ENCODE results near the gene ETV4. TPM values are rescaled to one million over a fixed set of nuclear protein-coding genes. Genes with fewer than 3 reads are reported as not detected.

The ETV4 gene
- total RNA-seq, 1 donor from 2014 or later: 0.37 TPM

DNA sequence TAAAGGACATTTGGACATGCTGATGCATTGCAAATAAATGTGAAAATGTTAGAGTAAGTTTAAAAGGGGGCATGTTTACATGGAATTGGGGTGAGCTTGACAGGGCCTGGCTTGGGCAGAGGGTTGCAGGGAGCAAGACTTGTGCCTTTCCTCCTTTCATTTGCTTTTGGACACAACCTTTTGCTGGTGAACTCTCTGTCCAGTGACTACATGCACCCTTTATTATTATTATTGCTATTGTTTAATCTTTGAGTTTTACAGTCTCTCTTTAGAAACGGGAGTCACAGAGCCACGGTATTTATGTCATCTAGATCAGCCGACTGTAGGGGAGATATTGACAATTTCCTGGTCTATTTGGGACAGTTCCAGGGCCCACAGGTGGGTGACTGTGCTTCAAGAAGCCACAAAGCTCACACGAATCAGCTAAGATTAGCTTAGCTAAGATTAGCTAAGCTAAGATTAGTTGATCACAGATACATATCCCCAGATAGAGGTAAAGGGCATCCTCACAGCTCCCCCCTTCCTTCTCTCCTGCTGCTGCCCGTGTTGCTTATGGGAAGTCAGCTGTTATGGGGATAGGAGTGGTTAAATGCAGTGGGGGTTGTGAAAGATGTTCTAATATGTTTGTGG is 28.9 kb upstream of the ETV4 start:
- no peak for ATAC-seq
- intact Hi-C loops (cut with micrococcal nuclease): loop anchor here (10.0 kb wide), 1 partner anchor 50 kb away; no protein-coding TSS in a partner anchor
- DNase-seq: no peak

DNA sequence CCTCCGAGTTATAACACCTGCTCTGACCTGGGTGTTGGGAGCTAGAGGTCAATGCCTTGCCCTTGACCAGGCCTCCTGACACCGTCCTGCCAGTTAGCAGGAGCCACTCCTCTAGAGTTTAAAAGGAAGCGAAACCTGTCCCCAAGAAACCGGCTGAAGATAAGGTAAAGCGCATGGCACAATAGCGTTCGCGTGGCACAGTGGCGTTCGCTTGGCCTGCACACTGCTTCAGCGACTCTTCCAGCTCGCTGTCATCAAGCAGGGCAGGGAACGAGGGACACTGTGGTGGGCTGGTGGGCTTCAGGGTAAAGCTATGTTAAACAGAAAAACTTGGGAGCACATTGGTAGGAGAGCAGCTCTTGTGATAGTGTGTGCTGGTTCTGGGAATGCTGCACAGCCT is 28.2 kb upstream of the ETV4 start:
- ATAC-seq (no peak), DNase-seq (no peak)

DNA sequence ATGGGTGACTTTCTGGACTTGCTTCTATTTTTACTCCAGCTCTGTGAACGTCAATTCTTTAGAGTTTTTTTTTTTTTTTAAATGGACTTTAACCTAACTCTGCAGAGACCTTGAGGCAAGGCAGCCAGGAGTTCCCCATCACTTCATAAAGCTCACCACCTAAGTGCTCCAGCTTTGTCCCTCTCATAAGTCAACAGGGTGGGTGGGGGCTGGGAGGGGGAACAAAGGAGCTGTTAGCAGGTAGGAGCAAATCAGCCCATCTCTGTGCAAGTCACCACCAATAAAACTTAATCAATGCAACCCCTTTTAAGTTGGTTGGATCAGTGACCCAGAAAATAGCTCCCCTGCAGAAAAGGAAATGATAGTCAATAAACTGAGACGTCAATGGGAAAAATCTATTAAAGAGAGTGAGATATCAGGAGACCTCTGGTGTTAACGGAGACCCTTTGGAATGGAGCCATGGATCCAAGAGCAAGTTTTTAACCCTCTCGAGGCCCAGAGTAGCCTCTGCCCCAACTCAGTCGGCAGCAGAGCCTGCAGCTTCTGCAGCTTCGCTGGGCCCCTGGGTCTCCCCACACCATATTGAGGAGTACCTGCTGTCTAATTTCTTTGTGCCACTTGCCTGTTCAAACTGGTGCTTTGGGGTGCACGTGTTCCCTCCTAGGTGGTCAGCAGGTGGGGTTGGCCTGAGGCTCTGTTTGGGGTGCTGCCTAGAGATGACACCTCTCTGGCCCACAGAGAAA is 27.6 kb upstream of the ETV4 start:
- DNase-seq: no peak
- intact Hi-C loops (cut with micrococcal nuclease): loop anchor here (10.0 kb wide), 1 partner anchor 49 kb away; no protein-coding TSS in a partner anchor
- no peak for ATAC-seq

More for the DNA sequence above, 28.2 kb upstream of the ETV4 start:
- intact Hi-C loops (cut with micrococcal nuclease): loop anchor here (10.0 kb wide), 1 partner anchor 50 kb away; no protein-coding TSS in a partner anchor

DNA sequence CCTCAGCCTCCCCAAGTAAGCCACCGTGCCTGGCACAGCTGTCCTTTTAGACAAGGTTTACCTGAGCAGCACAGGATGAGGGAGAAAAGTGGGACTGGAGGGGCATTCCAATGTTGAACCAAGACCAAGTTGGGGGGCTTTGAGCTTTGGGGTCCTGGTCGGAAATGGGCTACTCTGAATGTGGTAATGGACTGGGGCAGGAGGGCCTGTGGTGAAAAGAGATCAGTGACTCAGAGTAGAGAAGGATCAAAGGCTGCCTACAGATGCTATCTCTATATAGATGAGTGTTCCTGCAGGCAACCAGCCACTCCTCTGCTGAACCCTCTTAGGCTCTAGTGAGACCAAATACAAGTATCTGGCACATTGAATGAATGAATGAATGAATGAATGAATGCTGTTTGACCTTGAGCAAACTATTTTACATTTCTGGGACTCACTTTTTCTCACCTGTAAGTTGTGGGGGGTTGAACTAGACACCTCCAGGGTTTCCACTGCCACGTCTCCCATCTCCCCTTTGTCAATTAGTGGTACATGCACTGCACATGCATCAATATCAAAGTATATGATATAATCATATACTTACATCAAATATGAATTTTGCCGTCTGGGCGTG is 26.3 kb upstream of the ETV4 start:
- no peak for ATAC-seq
- intact Hi-C loops (cut with micrococcal nuclease): loop anchor here (10.0 kb wide), 1 partner anchor 48 kb away; no protein-coding TSS in a partner anchor
- DNase-seq: no peak

DNA sequence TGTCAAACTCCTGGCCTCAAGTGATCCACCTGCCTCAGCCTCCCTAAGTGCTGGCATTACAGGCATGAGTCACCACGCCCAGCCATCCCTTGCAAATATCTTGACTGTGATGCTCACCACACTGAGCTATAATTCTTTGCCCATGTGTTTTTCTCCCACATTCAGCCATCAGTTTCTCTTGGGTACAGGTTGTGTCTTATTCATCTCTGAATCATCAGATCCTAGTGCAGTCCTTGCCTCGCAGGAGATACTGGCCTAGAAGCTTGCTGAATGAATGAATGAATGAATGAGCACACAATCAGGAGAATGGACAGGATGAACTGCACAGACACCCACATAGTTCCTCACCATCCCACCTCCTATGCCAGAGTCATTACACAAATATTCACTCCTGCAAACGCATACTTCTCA is 24.4 kb upstream of the ETV4 start:
- DNase-seq (no peak), ATAC-seq (no peak)
- intact Hi-C loops (cut with micrococcal nuclease): loop anchor here (10.0 kb wide), 1 partner anchor 46 kb away; no protein-coding TSS in a partner anchor

DNA sequence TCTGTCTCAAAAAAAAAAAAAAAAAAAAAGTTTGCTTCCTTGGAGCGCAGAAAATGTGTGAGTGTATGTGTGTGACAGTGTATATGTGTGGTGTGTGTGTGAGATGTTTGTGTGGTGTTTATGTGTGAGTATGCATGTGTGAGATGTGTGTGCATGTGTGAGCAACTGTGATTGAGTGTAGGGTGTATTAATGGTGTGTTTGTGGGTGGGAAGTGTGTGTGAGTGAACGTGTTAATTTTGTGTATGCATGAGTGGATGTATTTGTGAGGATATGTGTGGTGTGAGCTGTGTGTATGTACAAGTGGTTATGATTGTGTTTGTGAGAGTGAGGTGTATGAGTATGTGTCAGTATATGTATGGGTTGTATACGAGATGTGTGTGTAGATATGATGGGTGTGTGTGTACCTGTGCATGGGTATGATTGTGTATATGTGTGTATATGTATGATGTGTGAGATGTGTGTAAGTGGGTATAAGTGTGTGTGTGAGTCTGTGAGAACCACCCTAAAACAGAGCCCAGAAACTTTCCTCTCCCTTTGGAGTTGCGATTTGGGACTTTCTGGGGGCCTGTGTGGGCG is 22.5 kb upstream of the ETV4 start:
- intact Hi-C loops (cut with micrococcal nuclease): no loop called here
- no peak for DNase-seq
- ATAC-seq: no peak

DNA sequence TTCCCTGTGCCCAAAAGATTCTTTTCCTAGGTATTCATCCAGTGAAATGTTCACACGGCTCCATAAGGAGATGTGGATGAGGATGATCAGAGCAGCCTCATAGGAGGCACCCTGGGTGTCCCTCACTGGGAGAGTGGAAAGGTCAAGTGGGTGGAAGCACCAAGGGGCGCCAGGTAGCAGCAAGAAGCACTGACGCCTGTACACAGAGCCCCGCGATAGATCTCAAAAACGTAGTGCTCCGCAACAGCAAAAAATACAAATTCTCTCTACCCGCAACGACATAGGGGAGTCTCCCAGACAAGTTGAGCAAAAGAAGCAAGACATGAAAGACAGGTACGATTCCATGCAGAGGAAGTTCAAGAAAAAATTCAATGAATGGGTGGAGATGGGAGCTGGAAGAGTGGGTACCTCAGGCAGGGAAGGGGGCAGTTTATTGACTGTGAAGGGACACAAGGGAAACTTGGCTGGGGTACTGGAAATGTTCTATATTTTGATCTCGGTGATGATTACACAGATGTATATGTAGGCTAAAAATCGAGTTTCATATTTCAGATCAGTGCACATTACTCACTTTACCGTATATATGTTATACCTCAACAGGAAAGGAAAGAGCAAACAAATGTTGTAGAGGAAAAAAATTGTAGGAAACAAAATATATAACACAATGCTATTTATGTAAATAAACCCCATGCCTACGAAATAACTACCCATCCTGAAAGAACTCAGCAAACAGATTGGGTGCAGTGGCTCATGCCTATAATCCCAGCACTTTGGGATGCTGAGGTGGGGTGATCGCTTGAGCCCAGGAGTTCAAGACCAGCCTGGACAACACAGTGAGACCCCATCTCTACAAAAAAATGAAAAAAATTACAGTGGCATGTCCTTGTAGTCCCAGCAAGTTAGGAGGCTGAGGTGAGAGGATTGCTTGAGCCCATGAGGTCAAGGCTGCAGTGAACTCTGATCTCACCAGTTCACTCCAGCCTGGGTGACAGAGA is 17.8 kb upstream of the ETV4 start:
- intact Hi-C loops (cut with micrococcal nuclease): no loop called here
- ATAC-seq (no peak), DNase-seq (no peak)

DNA sequence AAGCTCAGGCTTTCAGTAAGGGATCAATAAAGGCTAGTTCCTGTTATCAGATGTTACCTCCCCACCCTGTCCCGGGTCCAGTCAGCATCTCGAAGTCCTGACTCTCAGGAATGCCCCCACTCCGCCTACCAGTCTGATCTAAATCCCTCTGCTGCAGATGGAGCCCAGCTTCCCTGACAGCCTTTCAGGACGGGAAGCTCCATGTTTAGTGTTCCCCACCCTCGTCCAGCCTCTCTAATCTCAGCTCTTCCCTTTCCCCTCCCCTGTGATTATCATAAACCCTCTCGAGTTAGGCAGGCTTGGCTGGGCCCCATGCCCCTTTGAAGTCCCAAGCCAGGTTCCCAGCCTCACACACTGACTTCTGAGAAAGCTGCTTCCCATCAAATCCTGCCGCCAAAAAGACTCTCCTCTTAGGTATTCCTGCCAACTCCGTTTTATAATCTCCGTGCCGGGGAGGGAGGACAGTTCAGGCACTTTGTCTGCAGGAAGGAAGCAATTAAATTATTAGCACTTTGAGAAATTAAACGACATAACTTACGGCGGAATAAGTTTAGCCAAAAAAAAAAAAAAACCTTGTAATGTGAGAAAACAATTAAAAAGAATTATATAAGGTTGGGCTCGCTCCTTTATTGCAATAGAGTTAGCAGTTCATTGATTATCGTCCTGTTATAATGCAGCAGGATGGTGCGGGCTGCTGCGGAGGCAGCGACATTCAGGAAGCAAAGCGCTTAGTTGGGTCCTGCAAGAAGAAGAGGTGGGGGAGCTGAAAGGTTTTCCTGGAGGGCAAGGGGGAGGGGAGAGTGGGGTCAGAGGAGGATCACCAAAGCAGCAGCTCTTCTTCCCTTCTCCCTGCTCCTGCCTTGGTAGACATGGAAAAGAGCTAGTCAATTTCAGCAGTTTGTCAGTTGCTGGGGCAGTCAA is 16.8 kb upstream of the ETV4 start:
- intact Hi-C loops (cut with micrococcal nuclease): no loop called here
- ATAC-seq (no peak), DNase-seq (no peak)

DNA sequence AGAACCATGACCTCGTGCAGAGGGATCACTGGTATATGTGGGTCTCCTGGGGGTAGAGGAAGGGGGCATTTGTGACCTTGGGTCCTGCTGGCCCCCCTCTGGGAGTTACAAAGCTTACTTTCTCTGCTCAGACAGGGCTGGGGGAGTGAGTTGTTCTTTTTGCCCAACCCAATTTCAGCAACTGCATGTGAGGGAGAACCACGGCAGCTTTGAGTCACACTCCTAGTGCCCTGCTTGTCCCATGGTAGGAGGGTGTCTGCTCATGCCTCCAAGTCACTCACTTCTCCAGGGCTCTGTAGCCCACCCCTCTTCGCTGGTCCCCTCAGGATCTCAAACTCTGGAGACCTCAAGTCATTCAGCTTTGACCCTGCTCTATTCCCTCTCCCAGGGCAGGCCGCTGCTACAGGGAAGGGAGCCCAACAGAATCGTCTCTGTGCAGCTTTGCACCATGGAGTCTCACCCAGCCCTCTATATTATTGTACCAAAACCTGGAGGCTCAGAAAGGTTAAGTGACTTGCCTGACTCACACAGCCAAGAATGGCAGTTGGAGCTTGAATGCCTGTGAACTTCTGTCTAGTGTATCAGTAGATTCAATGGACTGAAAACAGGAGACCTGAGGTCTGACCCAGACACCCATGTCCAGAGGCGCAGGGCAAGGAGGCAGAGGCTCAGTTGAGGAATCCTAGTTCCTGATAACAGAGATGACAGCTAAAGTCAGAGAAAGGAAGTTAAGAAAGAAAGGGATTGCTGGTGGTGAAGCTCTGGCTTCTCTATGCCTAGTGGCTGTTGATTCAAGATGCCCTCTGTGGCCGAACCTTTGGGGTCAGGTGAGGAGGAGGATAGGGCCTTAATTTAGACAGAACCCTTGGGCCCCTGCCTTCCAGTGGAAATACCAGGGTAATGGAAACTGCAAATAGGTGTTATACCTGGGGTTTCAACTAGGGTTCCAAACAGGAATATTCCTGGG is 14.6 kb upstream of the ETV4 start:
- intact Hi-C loops (cut with micrococcal nuclease): no loop called here
- ATAC-seq: no peak

DNA sequence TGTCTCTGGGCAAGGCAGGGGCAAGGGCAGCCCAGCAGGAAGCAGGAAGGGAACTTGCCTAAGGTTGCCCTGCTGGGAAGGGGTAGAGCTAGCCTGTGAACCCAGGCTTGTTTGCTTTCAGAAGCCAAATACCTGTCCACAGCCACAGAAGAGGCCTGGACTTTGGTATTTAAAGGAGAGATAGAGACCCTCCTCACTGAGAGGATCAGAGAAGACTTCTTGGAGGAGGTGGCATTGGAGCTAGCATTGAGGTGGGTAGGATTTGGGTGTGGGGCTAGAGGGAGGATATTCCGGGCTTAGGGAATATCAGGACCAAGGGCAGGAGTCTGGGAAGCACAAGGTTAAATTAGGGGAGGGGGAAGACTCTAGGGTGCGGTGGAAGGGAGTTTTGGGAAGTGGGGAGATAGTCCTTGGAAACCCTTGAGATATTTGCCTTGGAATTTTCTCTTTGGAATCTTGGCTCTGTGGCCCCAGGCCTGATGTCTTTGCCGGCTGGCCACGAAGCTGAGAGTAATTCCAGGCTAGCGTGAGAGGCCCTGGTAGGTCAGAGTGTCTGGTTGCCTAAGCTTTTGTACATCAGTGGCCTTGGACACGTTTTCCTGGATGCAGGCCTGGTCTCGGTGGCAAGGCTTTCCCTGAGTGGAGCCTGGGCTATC is 13.1 kb upstream of the ETV4 start:
- DNase-seq (no peak), ATAC-seq (peak; percentile 63)
- intact Hi-C loops (cut with micrococcal nuclease): no loop called here

More for the DNA sequence above, 14.6 kb upstream of the ETV4 start:
- DNase-seq: no peak

DNA sequence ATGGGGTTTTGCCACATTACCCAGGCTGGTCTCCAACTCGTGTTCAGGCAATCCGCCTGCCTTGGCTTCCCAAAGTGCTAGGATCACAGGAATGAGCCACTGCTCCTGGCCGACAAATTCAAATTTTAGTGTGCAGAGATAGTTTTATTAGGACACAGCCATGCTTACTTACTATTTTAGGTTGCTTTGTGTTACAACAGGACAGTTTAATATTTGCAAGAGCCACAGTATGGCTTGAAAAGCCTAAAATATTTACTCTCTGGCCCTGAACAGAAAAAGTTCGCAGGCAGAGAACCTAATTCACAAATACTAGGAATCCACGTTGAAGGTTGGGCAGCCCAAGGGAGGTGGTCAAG is 12.6 kb upstream of the ETV4 start:
- ATAC-seq (no peak), DNase-seq (no peak)
- intact Hi-C loops (cut with micrococcal nuclease): no loop called here

DNA sequence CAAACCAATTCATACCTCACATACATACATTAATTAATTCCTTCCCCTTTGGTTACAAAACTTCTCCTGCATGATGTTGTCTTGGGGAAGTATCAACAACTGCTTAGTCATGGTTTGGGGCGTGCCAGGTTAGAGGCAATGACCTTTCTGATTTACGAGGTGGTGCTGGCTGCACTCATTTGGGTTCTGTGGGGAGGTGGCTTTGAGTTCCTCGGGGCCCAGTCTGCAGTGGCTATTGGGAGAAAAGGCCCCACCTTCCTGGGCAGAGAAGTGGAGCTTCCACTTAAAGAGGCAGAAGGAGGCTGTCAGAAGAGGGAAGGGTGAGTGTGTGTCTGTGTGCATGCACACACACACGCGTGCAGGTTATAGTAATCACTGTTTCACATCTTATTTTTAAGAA is 10.2 kb upstream of the ETV4 start:
- peak; percentile 15 for ATAC-seq
- no peak for DNase-seq
- intact Hi-C loops (cut with micrococcal nuclease): no loop called here

DNA sequence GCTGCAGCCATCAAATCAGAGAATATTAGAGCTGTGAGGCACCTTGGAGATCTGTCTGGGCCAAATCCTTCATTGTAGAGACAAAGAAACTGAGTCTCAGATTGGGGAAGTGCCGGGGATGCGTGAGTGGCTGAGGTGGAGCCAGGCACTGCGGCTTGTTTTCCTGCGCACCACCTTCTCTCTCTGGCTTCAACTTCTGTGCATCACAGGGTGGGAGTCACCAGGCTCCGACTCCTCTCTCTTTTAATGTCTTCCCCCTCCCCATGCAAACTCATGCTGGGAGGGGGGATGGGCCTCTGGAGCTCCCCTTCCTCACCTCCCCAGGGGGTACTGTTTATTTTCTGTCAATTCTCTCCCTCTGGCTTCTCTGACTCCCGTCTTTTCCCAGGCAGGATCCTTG is 8.7 kb upstream of the ETV4 start:
- intact Hi-C loops (cut with micrococcal nuclease): no loop called here
- DNase-seq: no peak
- ATAC-seq: no peak

DNA sequence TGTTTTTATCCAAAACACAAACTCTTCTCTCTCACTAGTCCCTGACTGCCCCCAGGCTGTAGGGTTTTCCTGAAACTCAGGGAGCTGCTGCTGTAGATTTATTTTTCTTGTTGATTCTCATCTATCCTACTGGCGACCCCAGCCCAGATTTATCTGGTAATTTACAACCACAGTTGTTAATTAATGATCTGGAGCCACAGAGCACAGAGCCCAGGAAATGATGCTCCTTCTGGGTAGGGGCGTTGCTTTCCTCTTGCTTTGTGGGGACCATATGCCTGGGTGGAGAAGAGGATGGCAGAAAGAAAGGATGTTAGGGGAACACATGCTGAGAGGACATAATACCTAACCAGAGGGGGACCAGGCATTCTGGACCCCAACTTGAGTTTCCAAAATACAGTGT is 7.4 kb upstream of the ETV4 start:
- ATAC-seq: no peak
- DNase-seq: no peak
- intact Hi-C loops (cut with micrococcal nuclease): no loop called here

DNA sequence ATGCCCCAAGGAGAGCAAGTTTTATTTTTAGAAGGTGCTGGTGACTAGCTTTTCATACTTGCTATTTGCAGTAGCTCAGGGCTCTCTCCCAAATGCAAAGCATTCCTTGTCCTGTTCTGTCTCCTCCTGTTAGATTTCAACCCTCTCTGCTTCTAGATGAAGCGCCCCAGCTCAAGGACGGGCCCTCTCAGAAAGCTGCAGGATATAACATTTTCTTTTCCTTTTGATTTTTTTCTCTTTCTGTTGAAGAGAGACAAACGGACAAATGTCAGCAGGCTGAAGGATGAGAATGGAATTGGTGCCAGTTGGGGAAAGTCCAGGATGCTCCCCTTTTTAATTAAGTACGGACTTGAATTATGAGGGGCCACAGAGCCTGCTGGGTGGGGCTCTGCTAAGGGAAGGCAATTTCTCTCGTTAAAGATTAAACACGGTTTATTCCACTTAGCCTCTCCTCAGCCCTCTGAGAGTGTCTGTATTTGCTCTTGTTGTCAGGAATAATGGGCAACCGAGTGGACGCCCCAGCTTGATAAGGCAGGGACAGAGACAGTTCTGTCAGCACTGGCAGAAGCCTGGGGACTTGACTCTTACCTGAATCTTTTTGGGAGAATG is 6.2 kb upstream of the ETV4 start:
- intact Hi-C loops (cut with micrococcal nuclease): no loop called here
- ATAC-seq: peak; percentile 90
- DNase-seq: no peak

DNA sequence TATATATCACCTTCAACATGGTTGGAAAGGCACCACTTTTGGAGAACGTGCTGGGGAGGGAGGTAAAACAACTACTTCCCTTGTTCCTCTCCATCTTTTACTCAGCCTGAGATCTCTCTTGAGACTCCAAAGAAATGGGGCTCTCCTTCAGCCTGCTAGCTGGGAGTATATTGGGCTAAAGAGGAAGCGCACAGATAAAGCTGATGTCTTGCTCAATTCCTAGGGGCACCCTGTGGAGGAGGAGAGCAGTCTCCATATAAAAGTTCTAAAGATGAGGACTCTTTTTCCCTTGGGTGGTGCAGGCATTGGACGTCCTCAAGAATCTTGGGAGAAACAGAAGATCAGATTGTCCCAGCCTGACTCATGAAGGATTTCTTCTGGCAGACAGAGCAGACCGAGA is 4.6 kb upstream of the ETV4 start:
- no peak for DNase-seq
- ATAC-seq: no peak
- intact Hi-C loops (cut with micrococcal nuclease): no loop called here
